Mesenteric fat pad (tissue), 1 donor: ENCODE results near the gene CAPN9. TPM values are rescaled to one million over a fixed set of nuclear protein-coding genes. Genes with fewer than 3 reads are reported as not detected.

Experiments
- DNase-seq: peaks from one replicate; pipeline ENCODE4 v3.0.0-alpha.2; 2020; ENCODE audit warnings: low spot score
- total RNA-seq: library from RNA; stranded (reverse); fragmentation: NEBNext Ultra II Directional; extraction: Animal tissue kit (Norgen Biotek cat#: 25700); gene quantifications from one replicate; pipeline ENCODE4 v1.2.1, GENCODE V29; 2021
- donor health status: DM: yes; HTN: yes; CAD: no.

CAPN9 gene
- total RNA-seq, 1 donor from 2014 or later, result not detected

- no peak for DNase-seq
Observed at GRCh38 chr1:230848235-230848634, 101.0 kb downstream of the CAPN9 start.

- DNase-seq, result no peak
Observed at GRCh38 chr1:230849451-230850224, 102.5 kb downstream of the CAPN9 start.

- no peak for DNase-seq
Observed at GRCh38 chr1:230850547-230850946, 103.4 kb downstream of the CAPN9 start.

GRCh38 chr1:230851291-230851691 lies 104.1 kb downstream of the CAPN9 start:
- no peak for DNase-seq

Other genes starting within 250 kb of the CAPN9 start
- gene COG2, start 104.9 kb upstream of the CAPN9 start, total RNA-seq, result 20.4 TPM
- gene AGT, start 33.3 kb upstream of the CAPN9 start, total RNA-seq, result 3.7 TPM
- gene C1orf198, start 121.1 kb downstream of the CAPN9 start, total RNA-seq, result 64.5 TPM
- 16.1 TPM for gene TTC13, start 231.5 kb downstream of the CAPN9 start, total RNA-seq
- 12.9 TPM for gene ARV1, start 231.7 kb downstream of the CAPN9 start, total RNA-seq